ENCODE results near the gene KREMEN1.

DNA sequence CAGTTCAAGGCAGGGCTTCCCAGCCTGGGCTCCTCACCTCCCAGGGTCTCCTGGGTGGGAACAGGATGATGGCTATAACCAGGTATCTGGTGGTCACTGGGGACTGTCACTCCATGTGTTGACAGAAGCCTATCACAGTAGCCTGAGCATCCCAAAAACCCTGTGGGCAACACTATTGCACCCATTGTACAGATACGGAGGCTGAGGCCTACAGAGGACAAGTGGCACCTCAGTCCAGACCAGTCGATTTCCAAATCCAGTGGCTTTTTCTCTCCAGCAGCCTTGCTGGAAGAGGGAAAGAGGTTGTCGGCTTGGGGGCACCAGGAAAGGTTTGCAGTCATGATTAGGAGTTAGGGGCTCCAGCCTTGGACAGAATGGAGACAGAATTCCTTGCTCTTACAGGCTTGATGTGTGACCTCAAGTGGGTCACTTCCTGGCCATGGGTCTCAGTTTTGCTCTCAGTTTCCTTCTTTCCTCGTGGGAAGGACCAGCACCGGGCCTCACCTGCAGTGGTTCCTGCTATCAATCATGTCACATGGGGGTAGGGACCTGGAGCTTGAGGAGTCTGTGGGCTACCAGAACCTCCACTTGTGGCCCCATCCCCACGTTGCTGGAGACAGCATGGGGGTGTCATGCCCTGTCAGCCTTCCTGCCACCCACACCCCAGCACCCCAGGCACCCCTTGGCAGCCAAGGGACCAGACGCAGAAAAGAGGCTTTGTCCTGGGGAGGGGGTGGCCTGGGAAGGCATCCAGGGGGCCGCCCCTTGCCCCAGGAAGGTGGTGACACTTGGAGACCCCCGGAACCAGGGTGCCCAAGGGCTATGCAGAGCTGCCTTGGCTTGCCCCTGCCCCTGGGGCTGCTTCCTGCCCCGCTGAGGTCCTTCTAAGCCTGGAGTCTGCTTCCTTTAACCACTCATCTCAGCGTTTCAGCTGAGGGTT lies 135.0 kb downstream of the KREMEN1 start:
- TF ChIP-seq, protein P1, sequence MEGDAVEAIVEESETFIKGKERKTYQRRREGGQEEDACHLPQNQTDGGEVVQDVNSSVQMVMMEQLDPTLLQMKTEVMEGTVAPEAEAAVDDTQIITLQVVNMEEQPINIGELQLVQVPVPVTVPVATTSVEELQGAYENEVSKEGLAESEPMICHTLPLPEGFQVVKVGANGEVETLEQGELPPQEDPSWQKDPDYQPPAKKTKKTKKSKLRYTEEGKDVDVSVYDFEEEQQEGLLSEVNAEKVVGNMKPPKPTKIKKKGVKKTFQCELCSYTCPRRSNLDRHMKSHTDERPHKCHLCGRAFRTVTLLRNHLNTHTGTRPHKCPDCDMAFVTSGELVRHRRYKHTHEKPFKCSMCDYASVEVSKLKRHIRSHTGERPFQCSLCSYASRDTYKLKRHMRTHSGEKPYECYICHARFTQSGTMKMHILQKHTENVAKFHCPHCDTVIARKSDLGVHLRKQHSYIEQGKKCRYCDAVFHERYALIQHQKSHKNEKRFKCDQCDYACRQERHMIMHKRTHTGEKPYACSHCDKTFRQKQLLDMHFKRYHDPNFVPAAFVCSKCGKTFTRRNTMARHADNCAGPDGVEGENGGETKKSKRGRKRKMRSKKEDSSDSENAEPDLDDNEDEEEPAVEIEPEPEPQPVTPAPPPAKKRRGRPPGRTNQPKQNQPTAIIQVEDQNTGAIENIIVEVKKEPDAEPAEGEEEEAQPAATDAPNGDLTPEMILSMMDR (IDR thresholded peaks at IDR 0.05; ENCODE audit: borderline replicate concordance, extremely low read depth, low read length, poor library complexity, severe bottlenecking): no peak
- TF ChIP-seq EZH2 (IDR thresholded peaks at IDR 0.05; ENCODE audit: borderline replicate concordance, low read depth, low read length, severe bottlenecking): no peak

Measured in DND-41 (cell line).